A549 (cell line): ENCODE measurements around the gene TMEM141.

Experiments
- CBX2 ChIP-seq: fragments of 200-600 bp; sonication (generic); IDR thresholded peaks from 2 replicates; pipeline ENCODE4 v1.6.1; 2016; ENCODE audit warnings: low read depth, mild to moderate bottlenecking, borderline replicate concordance
- EP300 ChIP-seq, 2 experiments: fragments of >200 bp; sonication (Bioruptor Twin); formaldehyde crosslinking; IDR thresholded peaks; 2 replicates in 1 of 2; 3 replicates in 1 of 2; pipeline ENCODE4 v1.6.1; 2016 to 2017
- HOXA7 ChIP-seq: fragments of 250-450 bp; sonication (Bioruptor Pico); IDR thresholded peaks from 2 replicates; pipeline ENCODE4 v1.5.0; 2020; ENCODE audit warnings: mild to moderate bottlenecking, moderate library complexity
- POLR2A ChIP-seq: IDR thresholded peaks from 2 replicates; pipeline ENCODE4 v1.6.1; 2012; ENCODE audit warnings: mild to moderate bottlenecking, low read length
- TF ChIP-seq, protein P1 (sequence below): fragments of >200 bp; sonication (Bioruptor Twin); formaldehyde crosslinking; IDR thresholded peaks from 3 replicates; pipeline ENCODE4 v1.5.1; 2016

DNA sequence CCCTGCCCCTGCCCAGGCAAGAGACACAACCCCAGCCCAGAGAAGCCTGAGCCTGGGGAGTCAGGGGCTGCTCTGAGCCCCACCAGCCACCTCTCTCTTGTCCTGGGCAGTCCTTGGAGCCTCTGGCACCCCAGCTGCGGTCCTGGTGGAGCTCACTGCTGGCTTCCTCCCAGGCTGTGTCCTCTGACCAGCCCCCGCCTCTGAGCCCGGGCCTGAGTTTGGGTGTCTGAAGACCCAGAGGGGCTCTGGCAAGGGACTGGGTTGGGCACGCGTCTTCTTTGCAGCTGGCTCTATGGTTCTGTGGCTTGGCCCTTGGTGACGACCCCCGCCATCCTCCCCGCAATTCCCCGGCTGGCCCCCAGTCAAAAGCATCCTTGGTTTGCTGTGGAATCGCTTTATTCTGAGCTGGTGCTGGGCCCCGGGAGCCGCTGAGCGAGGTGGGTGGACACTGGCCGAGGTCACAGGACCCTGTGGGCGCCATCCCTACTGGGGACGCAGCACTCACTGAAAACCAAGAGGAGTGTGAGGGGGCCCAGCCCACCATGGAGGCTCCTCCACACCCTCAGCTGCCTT is 47.4 kb upstream of the TMEM141 start:
- TF ChIP-seq EP300 (IDR thresholded peaks at IDR 0.05) = no peak
- no peak for TF ChIP-seq POLR2A
- TF ChIP-seq, protein P1, sequence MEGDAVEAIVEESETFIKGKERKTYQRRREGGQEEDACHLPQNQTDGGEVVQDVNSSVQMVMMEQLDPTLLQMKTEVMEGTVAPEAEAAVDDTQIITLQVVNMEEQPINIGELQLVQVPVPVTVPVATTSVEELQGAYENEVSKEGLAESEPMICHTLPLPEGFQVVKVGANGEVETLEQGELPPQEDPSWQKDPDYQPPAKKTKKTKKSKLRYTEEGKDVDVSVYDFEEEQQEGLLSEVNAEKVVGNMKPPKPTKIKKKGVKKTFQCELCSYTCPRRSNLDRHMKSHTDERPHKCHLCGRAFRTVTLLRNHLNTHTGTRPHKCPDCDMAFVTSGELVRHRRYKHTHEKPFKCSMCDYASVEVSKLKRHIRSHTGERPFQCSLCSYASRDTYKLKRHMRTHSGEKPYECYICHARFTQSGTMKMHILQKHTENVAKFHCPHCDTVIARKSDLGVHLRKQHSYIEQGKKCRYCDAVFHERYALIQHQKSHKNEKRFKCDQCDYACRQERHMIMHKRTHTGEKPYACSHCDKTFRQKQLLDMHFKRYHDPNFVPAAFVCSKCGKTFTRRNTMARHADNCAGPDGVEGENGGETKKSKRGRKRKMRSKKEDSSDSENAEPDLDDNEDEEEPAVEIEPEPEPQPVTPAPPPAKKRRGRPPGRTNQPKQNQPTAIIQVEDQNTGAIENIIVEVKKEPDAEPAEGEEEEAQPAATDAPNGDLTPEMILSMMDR = no peak
- TF ChIP-seq HOXA7 = no peak
- TF ChIP-seq CBX2 = no peak
